ENCODE results near the gene SLC1A2. TPM values are rescaled to one million over a fixed set of nuclear protein-coding genes. Genes with fewer than 3 reads are reported as not detected.

The SLC1A2 gene
- total RNA-seq, 2 donors from 2014 or later, result 0.54 to 0.78 TPM

- no peak for TF ChIP-seq CTCF (IDR thresholded peaks at IDR 0.05)
- peaks cover 13 to 38% of the 10 kb centered on the region in 2 donors for H3K4me1 ChIP-seq (ENCODE audit: control insufficient read depth in 1 of 2, low read depth in 2 of 2)
Observed at GRCh38 chr11:35388061-35388460, 31.3 kb downstream of the SLC1A2 start.

DNA sequence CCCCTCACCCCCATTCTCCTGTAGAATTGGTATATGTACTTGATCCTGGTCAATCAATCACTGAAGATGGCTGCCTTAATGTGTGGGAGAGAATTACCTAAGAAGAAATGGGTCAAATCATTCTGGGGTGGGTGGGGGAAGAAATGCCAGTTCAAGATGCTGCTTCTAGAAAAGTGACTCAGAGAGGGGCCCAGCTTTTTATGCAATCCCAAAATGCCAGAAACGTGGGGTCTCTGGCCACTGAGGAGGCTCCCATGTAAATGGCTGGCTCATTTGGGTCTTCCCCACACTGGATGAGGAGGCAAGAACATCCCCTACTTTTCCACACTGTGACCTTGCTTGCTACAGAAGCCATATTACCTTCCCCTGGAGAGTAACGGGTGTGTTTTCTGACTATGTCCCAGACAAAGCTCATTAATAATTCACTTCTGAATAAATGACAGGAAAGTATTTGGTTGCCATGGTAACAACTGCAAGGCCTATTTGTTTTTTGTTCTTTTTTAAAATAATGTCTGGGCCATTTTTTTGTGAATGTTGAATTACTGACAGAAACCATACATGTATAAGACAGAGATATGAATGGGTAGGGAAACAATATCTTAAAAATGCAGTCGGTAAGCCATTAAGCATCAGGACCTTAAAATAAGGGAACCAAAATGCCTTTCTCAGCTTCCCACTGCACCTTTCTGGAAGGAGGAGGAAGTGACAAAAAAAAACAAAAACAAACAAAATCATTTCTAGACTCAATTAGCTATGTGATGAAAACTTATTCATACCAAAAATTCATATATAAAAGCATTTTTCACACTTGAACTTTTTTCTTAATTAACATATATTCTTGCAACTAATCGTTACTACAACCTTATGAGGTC lies 32.0 kb downstream of the SLC1A2 start:
- ATAC-seq (ENCODE audit: insufficient number of reproducible peaks, low FRiP score, low read depth) (peak; percentile 61), DNase-seq (ENCODE audit: low spot score) (no peak)
- H3K36me3 ChIP-seq, result no peaks in the 10 kb centered on the region
- H3K27me3 ChIP-seq (replicated peaks; ENCODE audit: insufficient read depth), result no peaks in the 10 kb centered on the region
- peak; percentile 46 for TF ChIP-seq CTCF (IDR thresholded peaks at IDR 0.05)
- H3K27ac ChIP-seq, result peak overlapping the region; percentile 38 to 70
- H3K4me3 ChIP-seq, result no peak overlapping the region
- H3K4me1 ChIP-seq (ENCODE audit: control insufficient read depth in 1 of 2, low read depth in 2 of 2), result peaks cover 11 to 33% of the 10 kb centered on the region in 2 donors
- no peaks in the 10 kb centered on the region for H3K9me3 ChIP-seq

More at GRCh38 chr11:35388061-35388460, 31.3 kb downstream of the SLC1A2 start:
- ATAC-seq (ENCODE audit: insufficient number of reproducible peaks, low FRiP score, low read depth) (no peak), DNase-seq (ENCODE audit: low spot score) (no peak)
- H3K27me3 ChIP-seq (replicated peaks; ENCODE audit: insufficient read depth), result no peaks in the 10 kb centered on the region
- no peaks in the 10 kb centered on the region for H3K9me3 ChIP-seq
- no peaks in the 10 kb centered on the region for H3K36me3 ChIP-seq
- no peak overlapping the region for H3K4me3 ChIP-seq
- H3K27ac ChIP-seq, result peak overlapping the region; percentile 38 to 70

GRCh38 chr11:35383953-35384352 lies 35.4 kb downstream of the SLC1A2 start:
- ATAC-seq (ENCODE audit: insufficient number of reproducible peaks, low FRiP score, low read depth), result no peak
- Histone ChIP-seq H3K4me1 (ENCODE audit: control insufficient read depth in 1 of 2, low read depth in 2 of 2) (peaks cover 3 to 39% of the 10 kb centered on the region in 2 donors), H3K4me3 (no peak overlapping the region), H3K27me3 (replicated peaks; ENCODE audit: insufficient read depth) (no peaks in the 10 kb centered on the region), H3K36me3 (no peaks in the 10 kb centered on the region), H3K9me3 (no peaks in the 10 kb centered on the region), H3K27ac (no peak overlapping the region)
- TF ChIP-seq CTCF (IDR thresholded peaks at IDR 0.05), result no peak
- no peak for DNase-seq (ENCODE audit: low spot score)

- Histone ChIP-seq H3K4me3 (no peak overlapping the region), H3K27ac (no peak overlapping the region), H3K36me3 (no peaks in the 10 kb centered on the region), H3K4me1 (ENCODE audit: control insufficient read depth in 1 of 2, low read depth in 2 of 2) (peaks cover 0 to 20% of the 10 kb centered on the region in 2 donors), H3K27me3 (replicated peaks; ENCODE audit: insufficient read depth) (no peaks in the 10 kb centered on the region), H3K9me3 (no peaks in the 10 kb centered on the region)
- ATAC-seq (ENCODE audit: insufficient number of reproducible peaks, low FRiP score, low read depth) (no peak), DNase-seq (ENCODE audit: low spot score) (no peak)
- no peak for TF ChIP-seq CTCF (IDR thresholded peaks at IDR 0.05)
Observed at GRCh38 chr11:35381709-35382322, 37.5 kb downstream of the SLC1A2 start.

- no peak for TF ChIP-seq CTCF (IDR thresholded peaks at IDR 0.05)
- H3K27ac ChIP-seq, result no peak overlapping the region
- no peaks in the 10 kb centered on the region for H3K9me3 ChIP-seq
- peak overlapping the region; percentile 49 for H3K4me3 ChIP-seq
- no peaks in the 10 kb centered on the region for H3K36me3 ChIP-seq
- DNase-seq (ENCODE audit: low spot score), result no peak
- H3K4me1 ChIP-seq (ENCODE audit: control insufficient read depth in 1 of 2, low read depth in 2 of 2), result peaks cover 0 to 17% of the 10 kb centered on the region in 2 donors
- no peak for ATAC-seq (ENCODE audit: insufficient number of reproducible peaks, low FRiP score, low read depth)
- no peaks in the 10 kb centered on the region for H3K27me3 ChIP-seq (replicated peaks; ENCODE audit: insufficient read depth)
Observed at GRCh38 chr11:35380603-35381002, 38.8 kb downstream of the SLC1A2 start.
